GM19023 (cell line): ENCODE results near the gene ANG.

ENCODE experiments used
- ATAC-seq: cut with Tn5 transposase; IDR thresholded peaks from one replicate; pipeline ENCODE4 v1.9.1; 2021; ENCODE audit warnings: mild to moderate bottlenecking, moderate library complexity; ENCODE audit not compliant: unreplicated experiment

Gene ANG

GRCh38 chr14:20742132-20742531, 53.6 kb downstream of the ANG start:
- ATAC-seq, result no peak

GRCh38 chr14:20743556-20743955, 55.0 kb downstream of the ANG start:
- no peak for ATAC-seq
